OCI-LY7 (cell line): ENCODE data around the gene MVB12B.

ENCODE experiments used
- EZH2phosphoT487 ChIP-seq: fragments of 200-600 bp; sonication (generic); IDR thresholded peaks from 2 replicates; pipeline ENCODE4 v1.6.1; 2018; ENCODE audit warnings: low read depth, borderline replicate concordance, mild to moderate bottlenecking, mixed run types, antibody characterized with exemption, low read length, moderate library complexity, mixed read lengths
- TF ChIP-seq, protein P1 (sequence below): fragments of 200-600 bp; sonication (generic); conservative IDR thresholded peaks from 2 replicates; pipeline ENCODE4 v1.5.1; 2014; ENCODE audit warnings: mild to moderate bottlenecking, antibody characterized with exemption, low read length, moderate library complexity, mixed read lengths

DNA sequence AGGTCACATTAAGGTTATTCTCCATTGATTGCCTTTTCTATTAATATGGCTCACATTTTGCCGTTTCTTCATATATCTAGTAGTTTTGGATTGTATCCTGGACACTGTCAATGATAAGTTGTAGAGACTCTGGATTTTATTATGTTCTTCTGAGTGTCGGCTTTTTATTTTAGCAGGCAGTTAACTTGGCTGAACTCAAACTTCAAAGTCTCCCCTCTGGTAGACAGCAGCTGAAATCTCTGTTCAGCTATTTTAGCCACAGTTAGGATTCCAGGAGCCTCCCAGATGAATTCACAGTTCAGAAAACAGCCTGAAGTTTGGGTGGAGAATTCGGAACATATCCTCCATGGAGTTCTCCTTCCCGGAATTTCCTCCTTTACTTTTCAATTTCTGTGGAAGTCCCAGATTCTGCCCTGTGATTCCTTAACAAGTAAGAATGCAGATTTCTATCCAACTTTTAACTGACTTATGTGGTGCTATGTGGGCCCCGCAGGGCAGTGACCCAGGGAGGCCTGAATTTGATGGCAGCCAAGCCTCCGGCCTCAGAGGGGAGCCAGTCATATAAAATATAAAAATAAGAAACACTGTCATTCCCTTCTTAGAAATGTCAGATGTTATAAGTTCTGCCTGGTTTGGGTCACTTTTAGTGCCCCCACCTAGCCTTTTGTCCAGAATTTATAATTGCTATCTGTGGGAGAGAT lies 39.3 kb upstream of the MVB12B start:
- TF ChIP-seq, protein P1, sequence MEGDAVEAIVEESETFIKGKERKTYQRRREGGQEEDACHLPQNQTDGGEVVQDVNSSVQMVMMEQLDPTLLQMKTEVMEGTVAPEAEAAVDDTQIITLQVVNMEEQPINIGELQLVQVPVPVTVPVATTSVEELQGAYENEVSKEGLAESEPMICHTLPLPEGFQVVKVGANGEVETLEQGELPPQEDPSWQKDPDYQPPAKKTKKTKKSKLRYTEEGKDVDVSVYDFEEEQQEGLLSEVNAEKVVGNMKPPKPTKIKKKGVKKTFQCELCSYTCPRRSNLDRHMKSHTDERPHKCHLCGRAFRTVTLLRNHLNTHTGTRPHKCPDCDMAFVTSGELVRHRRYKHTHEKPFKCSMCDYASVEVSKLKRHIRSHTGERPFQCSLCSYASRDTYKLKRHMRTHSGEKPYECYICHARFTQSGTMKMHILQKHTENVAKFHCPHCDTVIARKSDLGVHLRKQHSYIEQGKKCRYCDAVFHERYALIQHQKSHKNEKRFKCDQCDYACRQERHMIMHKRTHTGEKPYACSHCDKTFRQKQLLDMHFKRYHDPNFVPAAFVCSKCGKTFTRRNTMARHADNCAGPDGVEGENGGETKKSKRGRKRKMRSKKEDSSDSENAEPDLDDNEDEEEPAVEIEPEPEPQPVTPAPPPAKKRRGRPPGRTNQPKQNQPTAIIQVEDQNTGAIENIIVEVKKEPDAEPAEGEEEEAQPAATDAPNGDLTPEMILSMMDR: no peak
- TF ChIP-seq EZH2phosphoT487: no peak
